HG02973 (cell line): Measurements from ENCODE around the gene MTHFD1.

ENCODE experiments used
- ATAC-seq: cut with Tn5 transposase; IDR thresholded peaks from one replicate; pipeline ENCODE4 v1.9.1; 2021; ENCODE audit warnings: moderate library complexity; ENCODE audit not compliant: unreplicated experiment

The MTHFD1 gene

DNA sequence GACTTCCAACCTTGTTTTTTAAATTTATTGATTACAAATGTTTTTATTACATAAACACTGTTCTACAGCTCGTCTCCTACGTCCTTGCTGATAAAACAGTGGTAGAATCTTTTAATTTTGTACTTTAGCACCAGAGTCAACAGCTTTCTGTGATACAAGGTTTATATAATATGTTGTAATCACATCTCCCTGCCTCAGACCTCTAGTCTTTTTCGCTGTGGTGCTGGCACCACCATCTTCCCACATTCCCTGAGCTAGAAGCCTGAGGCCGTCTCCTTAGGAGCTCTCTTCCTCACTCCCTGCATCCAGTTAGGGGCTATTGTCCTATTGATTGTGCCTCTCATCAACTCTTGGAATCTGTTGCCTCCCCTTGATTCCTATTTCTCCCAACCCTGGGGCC, 17.1 kb downstream of the MTHFD1 start:
- no peak for ATAC-seq

DNA sequence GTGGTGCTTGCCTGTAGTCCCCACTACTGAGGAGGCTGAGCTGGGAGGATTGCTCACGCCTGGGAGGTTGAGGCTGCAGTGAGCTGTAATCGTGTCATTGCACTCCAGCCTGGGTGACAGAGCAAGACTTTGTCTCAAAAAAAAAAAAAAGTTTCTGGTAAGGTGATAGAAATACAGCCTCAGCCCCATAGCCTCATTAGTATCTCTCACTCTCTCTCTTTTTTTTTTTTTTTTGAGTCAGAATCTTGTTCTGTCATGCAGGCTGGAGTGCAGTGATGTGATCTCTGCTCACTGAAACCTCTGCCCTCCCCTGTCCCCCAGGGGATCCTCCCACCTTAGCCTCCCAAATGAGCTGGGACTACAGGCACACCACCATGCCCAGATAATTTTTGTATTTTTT, 19.2 kb downstream of the MTHFD1 start:
- ATAC-seq = no peak

DNA sequence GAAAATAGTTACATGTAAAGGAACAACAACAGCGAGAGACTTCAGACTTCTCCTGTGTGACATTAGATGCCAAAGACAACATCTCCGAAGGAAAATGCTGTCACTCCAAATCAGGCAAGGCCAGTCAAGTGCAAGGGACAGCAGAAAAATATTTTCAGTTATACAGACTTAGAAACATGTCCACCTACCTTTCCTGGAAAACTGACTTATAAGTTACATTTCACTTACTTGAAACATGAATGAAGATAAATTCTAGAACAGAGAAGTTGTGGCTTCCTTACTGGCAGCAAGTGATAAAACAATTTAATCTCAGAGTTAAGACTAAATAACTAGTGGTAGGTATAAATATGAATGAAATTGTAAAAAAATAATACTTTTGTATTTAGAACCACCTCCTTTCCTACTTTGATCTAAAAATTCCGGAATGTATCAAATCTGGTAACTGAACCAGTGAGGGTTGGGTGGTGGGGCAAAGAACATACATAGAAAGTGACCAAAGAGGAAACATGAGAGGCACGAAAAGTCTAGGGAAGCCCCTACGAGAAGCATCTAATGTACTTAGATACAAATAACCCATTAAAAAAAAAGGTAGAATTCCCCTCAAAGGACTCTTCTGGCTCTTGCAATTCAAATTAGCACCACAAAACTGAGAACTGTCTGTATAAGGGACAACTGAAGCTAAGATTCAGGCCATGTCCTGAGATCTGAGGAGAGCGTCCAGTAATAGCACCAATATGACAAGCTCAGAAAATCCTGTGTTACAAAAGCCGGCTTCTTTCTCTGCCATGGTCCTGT, 21.2 kb downstream of the MTHFD1 start:
- ATAC-seq = no peak

DNA sequence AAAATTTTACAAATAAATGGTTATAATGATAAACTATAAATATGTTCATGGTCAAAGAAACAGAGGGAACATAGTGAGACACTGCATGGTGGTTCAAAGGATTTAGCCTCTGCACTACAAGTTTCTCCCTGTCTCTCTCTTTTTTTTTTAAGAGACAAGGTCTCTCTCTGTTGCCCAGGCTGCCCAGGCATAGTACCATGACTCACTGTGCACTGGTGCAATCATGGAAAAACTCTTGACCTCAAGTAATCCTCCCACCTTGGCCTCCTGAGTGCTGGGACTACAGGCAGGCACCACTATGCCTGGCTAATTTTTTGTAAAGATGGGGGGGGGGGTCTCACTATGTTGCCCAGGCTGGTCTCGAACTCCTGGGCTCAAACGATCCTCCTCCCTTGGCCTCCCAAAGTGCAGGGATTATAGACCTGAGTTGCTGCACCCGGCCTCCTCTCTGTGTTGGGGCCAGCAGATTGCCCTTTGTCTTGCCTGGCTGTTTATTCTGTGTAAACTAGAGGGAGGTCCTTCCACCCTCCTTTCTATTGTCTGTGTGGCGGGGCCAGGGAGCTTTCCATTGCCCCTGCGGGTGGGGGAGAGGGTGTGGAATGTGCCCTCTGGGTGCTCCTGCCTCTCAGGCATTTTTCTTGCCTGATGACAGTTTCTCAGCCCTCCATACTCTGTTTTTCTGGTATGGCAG, 22.1 kb downstream of the MTHFD1 start:
- ATAC-seq = no peak

DNA sequence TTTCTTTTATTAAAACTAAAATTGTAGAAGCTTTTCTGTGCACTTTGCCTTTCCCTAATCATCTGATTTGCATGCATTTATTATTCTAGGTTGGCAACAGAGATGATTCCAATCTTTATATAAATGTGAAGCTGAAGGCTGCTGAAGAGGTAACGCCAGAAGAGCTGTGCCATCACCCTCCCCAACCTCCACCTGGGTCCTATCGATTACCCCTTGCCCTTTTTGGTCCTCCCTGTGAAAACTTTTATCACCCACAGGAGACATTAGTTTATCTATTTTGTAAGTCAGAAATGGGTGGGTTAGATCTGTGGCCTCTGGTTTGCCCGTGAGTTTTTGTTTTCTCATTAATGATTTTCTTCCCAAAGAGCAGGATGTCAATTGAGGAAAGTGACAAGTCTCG, 22.8 kb downstream of the MTHFD1 start:
- no peak for ATAC-seq

DNA sequence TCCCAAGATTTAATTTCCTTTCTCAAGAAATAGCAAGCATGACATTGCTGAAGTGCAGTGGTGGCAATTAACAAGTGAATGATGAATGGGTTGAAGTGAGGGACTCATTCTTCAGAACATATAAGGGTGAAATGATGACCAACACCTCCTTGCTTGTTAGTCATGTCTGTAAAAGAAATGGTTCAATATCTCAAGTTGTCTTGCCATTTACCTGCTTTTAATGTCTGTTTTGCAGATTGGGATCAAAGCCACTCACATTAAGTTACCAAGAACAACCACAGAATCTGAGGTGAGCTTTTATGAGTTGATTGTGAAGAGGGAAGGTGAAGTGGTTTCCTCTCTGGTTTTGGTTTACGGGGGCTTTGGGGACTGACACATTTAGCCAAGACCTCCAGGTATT, 24.1 kb downstream of the MTHFD1 start:
- ATAC-seq = no peak

DNA sequence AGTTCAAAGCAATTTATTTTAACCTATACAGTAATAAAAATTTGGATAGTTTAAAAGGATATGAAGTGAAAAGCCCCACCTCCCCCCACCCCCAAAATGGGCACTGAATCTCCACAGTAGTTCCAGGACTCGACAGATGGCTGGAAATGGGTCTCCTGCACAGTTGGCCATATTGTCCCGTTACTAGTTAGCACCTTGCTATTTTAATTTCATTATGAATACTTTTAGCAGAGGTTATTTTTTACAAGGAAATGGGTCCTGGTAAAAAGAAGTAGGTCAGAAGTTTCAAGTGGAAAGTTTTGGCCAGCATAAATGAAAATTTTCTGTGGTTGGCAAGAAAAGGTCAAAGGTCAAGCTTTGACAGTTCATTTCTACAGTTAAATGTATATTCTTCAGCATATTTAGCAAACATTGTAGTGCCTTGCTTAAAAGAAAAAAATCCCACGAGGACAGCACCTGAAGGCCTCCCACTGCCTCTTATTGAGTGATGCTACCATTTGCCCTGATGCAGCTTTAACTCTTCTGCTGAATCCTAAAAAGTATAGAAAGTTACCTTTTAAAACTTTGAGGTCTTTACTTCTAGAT, 28.3 kb downstream of the MTHFD1 start:
- no peak for ATAC-seq

DNA sequence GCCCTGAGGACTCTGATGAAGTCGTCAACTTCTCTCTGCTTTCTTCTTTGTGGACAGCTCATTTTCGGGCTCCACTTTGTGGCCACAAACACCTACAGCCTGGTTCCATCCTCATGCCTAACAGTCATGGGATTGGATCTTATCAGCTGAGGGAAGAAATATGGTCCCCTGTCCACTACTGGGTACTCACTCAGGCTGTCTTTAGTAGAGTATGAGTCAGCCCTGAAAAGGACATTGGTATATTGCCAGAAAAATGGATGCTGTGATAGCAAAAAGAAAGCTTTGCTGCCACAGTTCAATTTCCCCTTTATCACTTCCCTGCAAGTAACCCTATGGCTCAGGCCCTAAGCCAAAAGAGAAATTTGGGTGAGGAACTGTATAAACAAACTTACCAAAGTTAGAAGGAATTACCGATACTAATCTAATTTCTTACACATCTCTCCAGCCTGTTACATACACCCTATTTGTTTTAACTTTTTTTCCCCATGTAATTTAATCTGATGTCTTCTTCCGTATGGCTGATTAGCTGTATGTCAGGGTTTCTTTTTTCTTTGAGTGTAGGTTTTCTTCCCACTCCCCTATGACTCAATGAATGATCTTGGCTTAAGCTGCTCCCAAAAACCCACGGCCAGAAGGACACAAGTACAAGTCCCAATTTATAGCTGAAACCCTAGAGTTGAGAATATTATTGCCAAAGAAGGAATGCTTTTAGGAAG, 29.1 kb downstream of the MTHFD1 start:
- no peak for ATAC-seq

DNA sequence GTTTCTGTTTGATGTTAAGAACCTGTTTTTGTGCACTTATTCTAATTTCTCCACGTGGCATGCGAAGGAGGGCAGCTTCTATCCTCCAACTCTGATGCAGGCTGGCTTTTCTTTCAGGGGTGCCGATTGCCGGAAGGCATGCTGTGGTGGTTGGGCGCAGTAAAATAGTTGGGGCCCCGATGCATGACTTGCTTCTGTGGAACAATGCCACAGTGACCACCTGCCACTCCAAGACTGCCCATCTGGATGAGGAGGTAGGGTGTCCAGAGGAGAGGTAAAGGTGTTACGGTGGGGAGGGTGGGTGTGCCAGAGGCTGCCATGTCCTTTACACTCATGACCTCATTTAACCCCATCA, 29.6 kb downstream of the MTHFD1 start:
- ATAC-seq = no peak

DNA sequence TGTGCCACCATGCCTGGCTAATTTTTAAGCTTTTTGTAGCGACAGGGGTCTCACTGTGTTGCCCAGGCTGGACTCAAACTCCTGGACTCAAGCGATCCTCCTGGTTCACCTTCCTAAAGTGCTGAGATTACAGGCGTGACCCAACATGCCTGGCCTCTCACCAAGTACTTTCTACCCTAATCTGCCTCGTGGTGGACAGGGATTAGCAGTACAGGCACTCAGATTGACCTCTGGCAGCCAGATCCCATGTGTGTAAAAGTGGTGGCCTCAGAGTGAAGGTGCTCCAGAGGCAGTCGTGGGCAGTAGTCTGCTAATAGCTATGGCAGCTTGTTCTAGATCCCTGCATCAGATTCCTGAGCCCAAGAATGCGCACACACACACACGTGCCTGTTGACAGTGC, 30.9 kb downstream of the MTHFD1 start:
- ATAC-seq = no peak

DNA sequence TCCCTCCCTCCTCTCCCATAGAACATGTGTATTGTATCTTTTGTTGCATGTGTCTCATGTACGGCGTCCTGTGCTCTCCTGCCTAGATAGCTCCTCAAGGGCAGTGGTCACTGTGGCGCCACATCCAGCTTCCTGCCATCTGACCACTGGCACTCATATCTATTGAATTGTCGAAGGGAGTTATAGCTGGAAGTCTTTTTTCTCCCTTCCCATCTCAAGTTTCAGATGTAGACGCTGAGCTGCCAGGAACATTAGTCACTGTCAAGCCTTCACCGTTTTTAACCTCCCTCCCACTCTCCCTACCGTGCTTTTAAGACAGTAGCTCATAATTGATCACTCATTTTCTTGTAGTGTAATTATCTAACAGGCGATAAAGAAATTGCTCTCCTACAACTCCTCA, 33.0 kb downstream of the MTHFD1 start:
- no peak for ATAC-seq

DNA sequence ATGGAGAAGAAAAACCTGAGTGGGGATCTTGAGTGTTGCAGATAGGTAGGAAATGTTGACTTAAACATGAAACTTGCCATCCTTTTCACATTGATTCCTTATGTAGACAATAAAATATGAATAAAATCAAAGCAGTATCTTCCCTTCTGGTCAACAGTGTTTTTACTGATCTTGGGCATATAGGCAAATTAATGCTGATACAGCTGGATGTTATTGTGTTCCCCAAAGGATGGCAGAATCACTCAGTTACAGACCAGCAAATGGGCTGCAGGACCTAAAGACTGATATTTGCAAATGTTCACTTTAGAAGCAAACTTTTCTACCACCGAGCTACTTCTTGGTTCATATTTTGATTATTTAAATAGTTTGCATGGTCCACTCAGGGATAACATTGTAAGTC, 33.9 kb downstream of the MTHFD1 start:
- no peak for ATAC-seq

DNA sequence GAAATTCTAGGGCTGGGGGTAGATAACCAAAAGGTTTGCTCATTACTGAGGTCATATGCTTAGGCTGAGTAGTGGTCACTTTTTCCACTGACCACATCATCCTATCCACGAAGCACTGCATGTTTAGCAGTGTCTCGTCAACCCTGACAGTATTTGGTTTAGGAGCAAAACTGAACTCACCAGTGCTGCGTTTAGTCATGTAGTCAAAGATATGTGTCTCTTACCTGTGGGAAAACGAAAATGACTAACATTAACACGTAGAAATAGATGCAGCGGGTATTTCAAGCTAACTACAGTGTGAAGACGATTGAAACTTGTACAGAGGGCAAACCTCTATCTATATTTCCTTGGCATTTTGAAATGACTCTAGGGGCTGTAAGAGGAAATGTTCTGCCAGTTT, 34.6 kb downstream of the MTHFD1 start:
- no peak for ATAC-seq

DNA sequence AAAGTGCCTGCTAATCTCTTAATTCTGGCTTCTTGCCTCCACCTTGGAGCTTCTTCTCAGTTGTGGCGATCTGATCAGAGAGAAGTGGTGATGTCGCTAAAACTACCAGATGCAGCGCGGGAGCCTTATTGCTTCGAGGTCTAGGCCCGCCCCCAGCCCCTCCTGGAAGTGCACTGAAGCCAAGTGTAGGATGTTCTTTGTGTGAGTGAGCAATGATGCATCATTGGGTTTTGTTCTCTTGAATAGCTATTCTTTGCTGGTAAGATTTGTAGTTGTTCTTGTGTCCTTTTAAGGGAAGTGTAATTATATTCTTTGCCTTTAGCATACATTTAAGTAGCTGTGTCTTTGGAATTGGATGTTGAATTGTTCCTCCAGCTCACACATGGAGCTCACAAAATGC, 35.8 kb downstream of the MTHFD1 start:
- no peak for ATAC-seq

DNA sequence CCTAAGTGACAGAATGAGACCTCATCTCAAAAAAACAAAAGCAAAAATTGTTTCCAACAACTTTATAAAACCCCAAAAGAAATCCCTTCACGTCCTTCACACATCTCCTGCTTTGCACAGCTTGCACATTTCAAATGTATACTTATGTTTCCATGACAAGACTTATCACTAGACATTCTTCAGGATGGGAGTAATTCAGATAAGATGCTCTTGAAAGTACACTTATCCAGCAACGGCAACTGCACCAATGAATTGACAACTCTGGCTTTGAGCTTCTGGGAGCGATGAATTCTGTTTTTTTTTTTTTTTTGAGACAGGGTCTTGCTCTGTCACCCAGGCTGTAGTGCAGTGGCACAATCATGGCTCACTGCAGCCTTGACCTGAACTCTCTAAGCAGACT, 46.4 kb downstream of the MTHFD1 start:
- no peak for ATAC-seq

DNA sequence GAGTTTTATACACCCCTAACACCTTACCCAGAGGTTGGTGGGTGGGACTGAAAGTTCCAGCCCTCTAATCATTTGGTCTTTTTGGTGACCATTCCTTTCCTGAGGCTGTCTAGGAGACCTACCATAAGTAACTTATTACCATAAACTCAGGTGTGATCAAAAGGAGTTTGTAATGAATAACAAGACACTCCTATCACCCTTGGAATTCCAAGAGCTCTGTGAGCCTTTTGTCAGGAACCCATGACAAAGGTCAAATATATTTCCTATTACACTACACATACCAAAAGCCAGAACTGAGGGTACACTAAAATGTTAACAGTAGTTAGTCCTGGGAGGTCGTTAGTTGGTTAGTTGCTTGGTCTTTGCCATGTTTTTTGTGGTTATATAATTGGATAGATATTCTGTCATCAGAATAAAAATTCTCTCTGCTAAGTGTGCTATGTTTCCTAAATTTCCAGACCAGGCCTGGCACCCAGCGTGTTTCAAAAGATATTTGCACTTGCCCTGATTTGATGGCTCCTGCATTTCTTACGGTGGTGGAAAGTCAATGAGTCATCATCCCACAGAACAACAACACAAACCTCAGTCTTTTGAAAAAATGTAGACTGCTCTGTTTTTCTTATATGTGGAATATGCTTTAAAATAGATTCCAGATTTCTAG, 50.2 kb downstream of the MTHFD1 start:
- ATAC-seq = no peak

DNA sequence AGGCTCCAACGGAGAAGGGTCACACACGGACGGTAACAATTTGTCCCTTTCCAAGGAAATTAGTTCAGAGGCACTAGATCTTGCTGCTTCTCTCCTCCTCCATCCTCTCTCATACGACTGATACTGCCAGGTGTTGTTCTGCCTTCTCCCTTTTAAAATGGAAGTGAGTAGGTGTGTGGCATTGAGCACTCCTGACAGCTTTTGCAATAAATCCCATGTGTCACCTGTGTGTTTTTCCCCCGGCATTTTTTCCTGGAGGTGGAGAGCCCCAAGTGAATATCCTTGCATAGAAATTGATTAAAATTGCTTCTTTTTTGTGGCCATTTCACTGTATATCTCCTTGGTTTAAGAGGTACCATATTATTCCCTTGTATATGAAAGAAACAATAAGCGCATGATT, 51.0 kb downstream of the MTHFD1 start:
- ATAC-seq = no peak

DNA sequence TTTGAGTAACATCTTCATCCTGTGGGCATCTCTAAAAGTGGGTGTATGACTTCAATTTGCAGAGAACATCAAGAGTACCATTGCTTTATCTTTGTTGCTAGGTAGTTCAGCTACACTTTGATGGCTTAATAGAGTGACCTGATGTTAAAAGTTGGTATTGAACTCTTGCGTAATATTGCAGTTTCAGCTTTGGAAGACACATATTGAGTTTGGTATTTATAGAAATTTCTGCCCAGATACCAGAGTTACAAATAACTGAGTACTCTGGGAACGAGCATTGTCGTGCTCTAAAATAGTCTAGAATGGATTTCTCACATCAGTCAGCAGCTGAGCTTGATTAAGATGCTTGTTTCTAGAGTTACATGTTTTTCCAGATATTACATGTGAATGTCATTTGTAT, 52.3 kb downstream of the MTHFD1 start:
- ATAC-seq = no peak

DNA sequence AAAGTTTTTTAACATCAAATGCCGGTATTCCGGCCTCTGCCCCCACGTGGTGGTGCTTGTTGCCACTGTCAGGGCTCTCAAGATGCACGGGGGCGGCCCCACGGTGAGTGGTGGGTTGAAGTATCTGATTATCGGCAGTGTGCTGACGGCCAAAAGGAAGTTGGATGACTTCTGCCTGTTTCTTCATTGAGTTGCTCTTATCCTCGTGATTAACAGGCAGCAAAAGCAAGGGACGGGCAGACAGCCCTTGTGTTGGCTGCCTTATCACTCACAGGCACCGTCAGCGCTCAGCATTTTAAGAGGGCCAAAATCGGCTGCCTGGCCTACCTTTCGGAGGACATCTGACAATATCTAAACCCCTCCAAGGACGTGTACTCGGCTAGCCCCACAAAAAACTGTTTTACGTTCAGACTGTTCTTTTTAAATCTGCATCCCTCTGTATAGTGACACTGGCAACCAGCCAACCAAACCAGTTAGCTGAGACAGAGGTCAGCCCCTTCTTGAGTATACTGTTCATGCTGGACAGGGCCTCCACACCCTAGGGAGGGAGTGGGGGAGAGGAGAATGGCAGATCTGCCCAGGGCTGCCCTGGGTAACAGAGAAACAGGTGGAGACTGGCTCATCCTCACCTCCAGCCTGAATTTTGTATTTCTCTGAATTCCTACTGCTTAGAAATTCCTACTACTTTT, 54.3 kb downstream of the MTHFD1 start:
- ATAC-seq = no peak

DNA sequence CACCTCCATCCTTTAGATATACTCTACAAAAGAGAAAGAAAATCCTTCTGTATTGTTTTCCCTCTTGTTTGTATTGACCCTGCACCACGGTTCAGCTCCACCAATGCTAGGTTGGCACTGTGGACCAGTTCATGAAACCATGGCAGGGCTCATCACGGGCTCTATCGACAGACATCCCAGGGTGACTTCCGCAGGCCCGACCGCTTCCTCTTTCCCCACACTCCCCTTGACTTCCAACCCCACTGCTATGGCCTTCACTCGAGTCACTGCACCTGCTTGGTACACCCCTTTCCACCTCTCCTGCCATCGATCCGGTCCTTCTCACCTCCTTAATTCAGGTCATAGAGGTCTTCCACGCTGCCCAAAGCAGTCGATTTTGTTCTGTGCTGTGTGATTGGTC, 56.0 kb downstream of the MTHFD1 start:
- no peak for ATAC-seq
